DMS79 (cell line): ENCODE measurements around the gene IGF2BP1.

Experiments
- DNase-seq: peaks from one replicate; lab custom pipeline; 2025; lab: John Stamatoyannopoulos, UW

The IGF2BP1 gene

GRCh38 chr17:48997103-48997826 is at the start of gene IGF2BP1:
IGF2BP1 (plus strand) TSS chr17:48997385; CDS start chr17:48997746, 361 bp downstream.
- no peak for DNase-seq

GRCh38 chr17:48951572-48951971 is 45.6 kb upstream of the IGF2BP1 start:
- no peak for DNase-seq

GRCh38 chr17:48952904-48953303 is 44.3 kb upstream of the IGF2BP1 start:
- no peak for DNase-seq

GRCh38 chr17:48954300-48954755 is 42.9 kb upstream of the IGF2BP1 start:
- no peak for DNase-seq

GRCh38 chr17:48960834-48961515 is 36.2 kb upstream of the IGF2BP1 start:
- no peak for DNase-seq

GRCh38 chr17:48961516-48962233 is 35.5 kb upstream of the IGF2BP1 start:
- no peak for DNase-seq

GRCh38 chr17:48970224-48970623 is 27.0 kb upstream of the IGF2BP1 start:
- DNase-seq, result peak; percentile 24

- DNase-seq, result no peak
Observed at GRCh38 chr17:48970865-48971687, 26.1 kb upstream of the IGF2BP1 start.

GRCh38 chr17:48972749-48973097 is 24.5 kb upstream of the IGF2BP1 start:
- DNase-seq, result no peak

GRCh38 chr17:48973806-48974205 is 23.4 kb upstream of the IGF2BP1 start:
- DNase-seq, result no peak

GRCh38 chr17:48981927-48982539 is 15.2 kb upstream of the IGF2BP1 start:
- no peak for DNase-seq

GRCh38 chr17:48985436-48986245 is 11.5 kb upstream of the IGF2BP1 start:
- DNase-seq, result no peak

- DNase-seq, result no peak
Observed at GRCh38 chr17:48989100-48989499, 8.1 kb upstream of the IGF2BP1 start.

GRCh38 chr17:48990882-48991357 is 6.3 kb upstream of the IGF2BP1 start:
- no peak for DNase-seq

GRCh38 chr17:48992444-48992843 is 4.7 kb upstream of the IGF2BP1 start:
- no peak for DNase-seq

- no peak for DNase-seq
Observed at GRCh38 chr17:48993305-48993704, 3.9 kb upstream of the IGF2BP1 start.

- DNase-seq, result no peak
Observed at GRCh38 chr17:48993951-48994350, 3.2 kb upstream of the IGF2BP1 start.

GRCh38 chr17:48994549-48995303 is 2.5 kb upstream of the IGF2BP1 start:
- DNase-seq, result no peak

- DNase-seq, result no peak
Observed at GRCh38 chr17:48995304-48995973, 1.7 kb upstream of the IGF2BP1 start.
